Left lung (tissue), 10 donors: Measurements from ENCODE around the gene ATF6. TPM values are rescaled to one million over a fixed set of nuclear protein-coding genes. Genes with fewer than 3 reads are reported as not detected.

ENCODE experiments used
- ATAC-seq: fragments of 200-7000 bp; cut with Tn5 transposase; one replicate; pipeline ENCODE4 v1.9.1; 2020; ENCODE audit warnings: moderate library complexity
- DNase-seq, 4 donors: peaks; one replicate each; pipeline ENCODE4 v3.0.0-alpha.2; 2013 to 2020
- H3K27ac ChIP-seq, 2 donors: fragments of 200-600 bp; sonication (generic) in 1 of 2; one replicate each; pipeline versions ENCODE4 v1.5.0 to v1.8.0; 2020 to 2021
- H3K27me3 ChIP-seq, 2 donors: fragments of 200-600 bp; sonication (generic) in 1 of 2; one replicate each; pipeline versions ENCODE4 v1.5.0 to v1.8.0; 2020 to 2021
- H3K36me3 ChIP-seq, 2 donors: fragments of 200-600 bp; sonication (generic) in 1 of 2; one replicate each; pipeline versions ENCODE4 v1.5.0 to v1.8.0; 2020 to 2021
- H3K4me1 ChIP-seq, 2 donors: fragments of 200-600 bp; one replicate each; pipeline ENCODE4 v1.8.0; 2021
- H3K4me3 ChIP-seq, 2 donors: fragments of 200-600 bp; sonication (generic) in 1 of 2; one replicate each; pipeline versions ENCODE4 v1.5.0 to v1.8.0; 2020 to 2021; ENCODE audit warnings: mild to moderate bottlenecking in 1 of 2
- H3K9me3 ChIP-seq, 2 donors: fragments of 200-600 bp; sonication (generic) in 1 of 2; one replicate each; pipeline versions ENCODE4 v1.5.0 to v1.8.0; 2020 to 2021
- intact Hi-C, 2 donors: fragments of 100-400 bp; cut with DNase I; formaldehyde crosslinking; loops; one replicate each; pipeline versions ENCODE4 v1.11.2 to v1.14.2; 2022
- polyA plus RNA-seq, 6 donors: library from polyadenylated mRNA; unstranded; fragments of 120-200 nt; gene quantifications; one replicate each; pipeline ENCODE4 v1.2.1, GENCODE V29; 2013; ENCODE audit not compliant: insufficient read length in 6 of 6
- total RNA-seq, 2 donors: library from RNA; stranded (reverse); fragmentation: NEBNext Ultra II Directional; extraction: Animal tissue kit (Norgen Biotek cat#: 25700); gene quantifications; one replicate each; pipeline ENCODE4 v1.2.1, GENCODE V29; 2021
- TF ChIP-seq, protein P1 (sequence below), 2 donors: fragments of 200-600 bp; sonication (generic) in 1 of 2; IDR thresholded peaks; one replicate each; pipeline versions ENCODE4 v1.5.0 to v1.8.0; 2021; ENCODE audit warnings: antibody characterized with exemption in 2 of 2
- donor health status: DM: no; HTN: yes; CAD: no.
- donor health status: DM: no; HTN: no; CAD: no.

ATF6 gene
- total and polyA plus RNA-seq, 8 donors, result 26.3 to 32.6 (median 29.5) TPM

DNA sequence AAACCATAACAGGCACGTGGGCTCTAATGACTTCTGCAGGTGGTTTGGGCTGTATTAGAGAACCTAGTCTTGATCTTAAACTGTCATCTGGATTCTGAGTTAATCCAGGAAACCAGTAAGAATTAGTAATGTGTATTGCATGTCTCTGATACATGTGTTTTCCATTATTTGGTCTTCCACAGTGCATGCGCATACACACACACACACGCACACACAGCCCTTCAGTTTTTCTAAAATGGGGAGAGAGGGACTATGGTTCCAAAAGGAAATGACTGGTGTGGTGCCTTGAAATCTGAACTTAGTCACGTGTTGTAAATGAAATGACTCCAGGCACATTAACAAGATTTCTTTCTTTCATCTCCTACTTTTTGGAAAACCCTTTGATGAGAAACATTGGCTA, 190.0 kb downstream of the ATF6 start:
- Histone ChIP-seq H3K36me3 (peaks cover 0 to 31% of the 10 kb centered on the region in 2 donors), H3K4me1 (peaks cover 0 to 18% of the 10 kb centered on the region in 2 donors), H3K4me3 (no peak overlapping the region), H3K27me3 (no peaks in the 10 kb centered on the region), H3K27ac (no peak overlapping the region), H3K9me3 (no peaks in the 10 kb centered on the region)
- ATAC-seq (no peak), DNase-seq (no peak)
- TF ChIP-seq, protein P1, sequence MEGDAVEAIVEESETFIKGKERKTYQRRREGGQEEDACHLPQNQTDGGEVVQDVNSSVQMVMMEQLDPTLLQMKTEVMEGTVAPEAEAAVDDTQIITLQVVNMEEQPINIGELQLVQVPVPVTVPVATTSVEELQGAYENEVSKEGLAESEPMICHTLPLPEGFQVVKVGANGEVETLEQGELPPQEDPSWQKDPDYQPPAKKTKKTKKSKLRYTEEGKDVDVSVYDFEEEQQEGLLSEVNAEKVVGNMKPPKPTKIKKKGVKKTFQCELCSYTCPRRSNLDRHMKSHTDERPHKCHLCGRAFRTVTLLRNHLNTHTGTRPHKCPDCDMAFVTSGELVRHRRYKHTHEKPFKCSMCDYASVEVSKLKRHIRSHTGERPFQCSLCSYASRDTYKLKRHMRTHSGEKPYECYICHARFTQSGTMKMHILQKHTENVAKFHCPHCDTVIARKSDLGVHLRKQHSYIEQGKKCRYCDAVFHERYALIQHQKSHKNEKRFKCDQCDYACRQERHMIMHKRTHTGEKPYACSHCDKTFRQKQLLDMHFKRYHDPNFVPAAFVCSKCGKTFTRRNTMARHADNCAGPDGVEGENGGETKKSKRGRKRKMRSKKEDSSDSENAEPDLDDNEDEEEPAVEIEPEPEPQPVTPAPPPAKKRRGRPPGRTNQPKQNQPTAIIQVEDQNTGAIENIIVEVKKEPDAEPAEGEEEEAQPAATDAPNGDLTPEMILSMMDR (IDR thresholded peaks at IDR 0.05), result no peak
- intact Hi-C loops, result no loop called here

DNA sequence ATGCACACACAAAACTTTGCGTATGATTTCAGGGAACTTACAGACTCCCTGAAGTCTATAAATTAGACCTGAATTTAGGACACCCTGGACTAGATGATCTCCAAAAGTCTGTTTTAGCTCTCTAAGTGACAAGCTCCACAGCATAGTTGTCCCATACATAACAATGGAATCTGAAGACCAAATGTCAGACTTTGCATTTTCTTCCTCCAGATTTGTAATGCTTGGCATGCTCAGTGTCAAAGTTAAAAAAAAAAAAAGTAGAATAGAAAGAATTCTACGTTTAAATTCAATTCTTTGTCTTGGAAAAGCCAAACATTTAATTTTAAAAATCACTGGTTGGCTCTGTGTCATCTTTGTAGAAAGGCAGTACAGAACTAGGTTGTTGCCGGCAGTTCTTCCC, 190.8 kb downstream of the ATF6 start:
- TF ChIP-seq, protein P1 (IDR thresholded peaks at IDR 0.05), result no peak
- intact Hi-C loops, result no loop called here
- H3K27ac ChIP-seq, result no peak overlapping the region
- no peak for ATAC-seq
- no peak overlapping the region for H3K4me3 ChIP-seq
- H3K9me3 ChIP-seq, result no peaks in the 10 kb centered on the region
- no peaks in the 10 kb centered on the region for H3K27me3 ChIP-seq
- DNase-seq, result no peak
- H3K36me3 ChIP-seq, result peaks cover 0 to 31% of the 10 kb centered on the region in 2 donors
- peaks cover 0 to 27% of the 10 kb centered on the region in 2 donors for H3K4me1 ChIP-seq

DNA sequence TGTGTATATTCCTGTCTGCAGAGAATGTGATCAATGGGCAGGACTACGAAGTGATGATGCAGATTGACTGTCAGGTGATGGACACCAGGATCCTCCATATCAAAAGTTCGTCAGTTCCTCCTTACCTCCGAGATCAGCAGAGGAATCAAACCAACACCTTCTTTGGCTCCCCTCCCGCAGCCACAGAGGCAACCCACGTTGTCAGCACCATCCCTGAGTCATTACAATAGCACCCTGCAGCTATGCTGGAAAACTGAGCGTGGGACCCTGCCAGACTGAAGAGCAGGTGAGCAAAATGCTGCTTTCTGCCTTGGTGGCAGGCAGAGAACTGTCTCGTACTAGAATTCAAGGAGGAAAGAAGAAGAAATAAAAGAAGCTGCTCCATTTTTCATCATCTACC, 192.3 kb downstream of the ATF6 start:
- Histone ChIP-seq H3K27ac (no peak overlapping the region), H3K4me3 (no peak overlapping the region), H3K9me3 (no peaks in the 10 kb centered on the region), H3K27me3 (no peaks in the 10 kb centered on the region), H3K36me3 (peaks cover 0 to 31% of the 10 kb centered on the region in 2 donors), H3K4me1 (peaks cover 0 to 34% of the 10 kb centered on the region in 2 donors)
- TF ChIP-seq, protein P1 (IDR thresholded peaks at IDR 0.05), result no peak
- ATAC-seq, result no peak
- intact Hi-C loops, result no loop called here
- DNase-seq, result no peak

DNA sequence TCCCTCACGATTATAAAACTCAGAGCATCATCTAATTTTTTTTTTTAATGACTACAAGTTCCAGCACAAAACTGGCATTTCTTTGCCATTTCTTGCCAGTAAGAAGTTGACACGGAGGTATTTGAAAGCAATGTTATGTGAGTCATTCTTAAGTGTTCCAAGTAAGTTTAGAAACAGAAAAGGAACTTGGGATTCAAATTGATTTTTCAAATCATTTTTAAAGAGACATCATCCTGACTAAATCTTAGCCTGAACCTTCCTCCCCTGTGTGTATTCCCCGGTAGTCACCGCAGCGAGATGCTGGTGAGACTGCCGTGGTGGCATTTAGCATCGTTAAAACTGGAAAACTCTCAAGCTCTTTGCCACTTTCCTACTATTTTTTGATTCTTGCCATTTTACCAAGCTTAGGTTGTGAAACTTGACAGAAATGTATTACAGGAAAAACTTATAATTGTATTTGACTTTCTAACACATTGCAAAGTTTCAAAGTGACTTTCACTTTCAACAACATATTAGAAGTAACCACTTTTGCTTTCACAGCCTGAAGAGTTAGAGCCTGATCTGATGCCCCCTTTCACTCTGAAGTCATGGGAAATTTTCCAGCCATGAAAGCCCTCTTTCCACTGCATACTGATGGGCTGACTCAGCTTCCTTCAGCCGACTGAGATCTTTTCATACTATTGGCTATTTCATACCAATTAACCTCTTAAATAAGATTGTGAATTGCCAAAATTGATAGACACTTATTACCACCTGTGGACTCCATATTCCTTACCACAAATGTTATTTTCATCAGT, 196.2 kb downstream of the ATF6 start:
- no peaks in the 10 kb centered on the region for H3K9me3 ChIP-seq
- DNase-seq, result no peak
- H3K27ac ChIP-seq, result peak overlapping the region; percentile 67 to 72
- TF ChIP-seq, protein P1 (IDR thresholded peaks at IDR 0.05), result no peak
- H3K4me3 ChIP-seq, result no peak overlapping the region
- ATAC-seq, result peak; percentile 76
- intact Hi-C loops, result no loop called here
- H3K36me3 ChIP-seq, result peaks cover 0 to 36% of the 10 kb centered on the region in 2 donors
- H3K4me1 ChIP-seq, result peaks cover 0 to 21% of the 10 kb centered on the region in 2 donors
- H3K27me3 ChIP-seq, result no peaks in the 10 kb centered on the region

DNA sequence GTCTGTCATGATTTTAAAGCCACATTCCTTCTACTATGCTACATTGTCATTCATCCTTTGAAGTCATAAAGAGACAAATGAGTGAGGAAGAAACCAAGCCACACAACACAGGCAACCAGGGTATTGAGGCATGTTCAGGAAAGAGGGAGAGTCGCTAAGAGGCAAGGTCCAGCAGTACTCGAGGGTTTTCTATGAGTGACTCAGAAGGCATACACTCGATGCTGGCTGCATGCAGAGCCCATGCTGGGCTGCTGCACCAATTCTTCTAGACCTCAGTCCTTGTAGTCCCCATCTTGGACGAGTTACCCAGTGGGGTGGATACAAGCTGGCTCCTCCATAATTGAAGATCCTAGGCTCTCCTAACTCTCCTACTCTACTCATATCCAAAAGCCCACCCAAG, 199.9 kb downstream of the ATF6 start:
- peaks cover 0 to 14% of the 10 kb centered on the region in 2 donors for H3K36me3 ChIP-seq
- no peak for DNase-seq
- no peak overlapping the region for H3K4me3 ChIP-seq
- H3K4me1 ChIP-seq, result peaks cover 0 to 20% of the 10 kb centered on the region in 2 donors
- no peaks in the 10 kb centered on the region for H3K27me3 ChIP-seq
- TF ChIP-seq, protein P1 (IDR thresholded peaks at IDR 0.05), result no peak
- H3K27ac ChIP-seq, result no peak overlapping the region
- ATAC-seq, result no peak
- no peaks in the 10 kb centered on the region for H3K9me3 ChIP-seq
- intact Hi-C loops, result no loop called here
